ENCODE results near the gene TMPRSS4. TPM values are rescaled to one million over a fixed set of nuclear protein-coding genes. Genes with fewer than 3 reads are reported as not detected.
A peak's percentile ranks its signal among the peaks of the same experiment; 100 is the strongest.

The TMPRSS4 gene
- total and polyA plus RNA-seq, 9 of the 15 experiments (the other 6 are each of a cell fraction or from before 2014, with no cell fraction given), result 4.0 to 10.0 (median 5.6) TPM

GRCh38 chr11:118092907-118093571 is 16.2 kb downstream of the TMPRSS4 start (continued):
- TF ChIP-seq, protein P1, sequence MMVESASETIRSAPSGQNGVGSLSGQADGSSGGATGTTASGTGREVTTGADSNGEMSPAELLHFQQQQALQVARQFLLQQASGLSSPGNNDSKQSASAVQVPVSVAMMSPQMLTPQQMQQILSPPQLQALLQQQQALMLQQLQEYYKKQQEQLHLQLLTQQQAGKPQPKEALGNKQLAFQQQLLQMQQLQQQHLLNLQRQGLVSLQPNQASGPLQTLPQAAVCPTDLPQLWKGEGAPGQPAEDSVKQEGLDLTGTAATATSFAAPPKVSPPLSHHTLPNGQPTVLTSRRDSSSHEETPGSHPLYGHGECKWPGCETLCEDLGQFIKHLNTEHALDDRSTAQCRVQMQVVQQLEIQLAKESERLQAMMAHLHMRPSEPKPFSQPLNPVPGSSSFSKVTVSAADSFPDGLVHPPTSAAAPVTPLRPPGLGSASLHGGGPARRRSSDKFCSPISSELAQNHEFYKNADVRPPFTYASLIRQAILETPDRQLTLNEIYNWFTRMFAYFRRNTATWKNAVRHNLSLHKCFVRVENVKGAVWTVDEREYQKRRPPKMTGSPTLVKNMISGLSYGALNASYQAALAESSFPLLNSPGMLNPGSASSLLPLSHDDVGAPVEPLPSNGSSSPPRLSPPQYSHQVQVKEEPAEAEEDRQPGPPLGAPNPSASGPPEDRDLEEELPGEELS (CRISPR knock-in tag; IDR thresholded peaks at IDR 0.05; ENCODE audit: borderline replicate concordance), result no peak
- TF ChIP-seq E4F1 (CRISPR knock-in tag; IDR thresholded peaks at IDR 0.05; ENCODE audit: borderline replicate concordance), result no peak
- TF ChIP-seq EGR1 (conservative IDR thresholded peaks at IDR 0.05), result no peak
- no peak for TF ChIP-seq ELK1 (CRISPR knock-in tag; IDR thresholded peaks at IDR 0.05)
- no peak for TF ChIP-seq ZBTB43 (CRISPR knock-in tag; IDR thresholded peaks at IDR 0.05)
- TF ChIP-seq, protein P2, sequence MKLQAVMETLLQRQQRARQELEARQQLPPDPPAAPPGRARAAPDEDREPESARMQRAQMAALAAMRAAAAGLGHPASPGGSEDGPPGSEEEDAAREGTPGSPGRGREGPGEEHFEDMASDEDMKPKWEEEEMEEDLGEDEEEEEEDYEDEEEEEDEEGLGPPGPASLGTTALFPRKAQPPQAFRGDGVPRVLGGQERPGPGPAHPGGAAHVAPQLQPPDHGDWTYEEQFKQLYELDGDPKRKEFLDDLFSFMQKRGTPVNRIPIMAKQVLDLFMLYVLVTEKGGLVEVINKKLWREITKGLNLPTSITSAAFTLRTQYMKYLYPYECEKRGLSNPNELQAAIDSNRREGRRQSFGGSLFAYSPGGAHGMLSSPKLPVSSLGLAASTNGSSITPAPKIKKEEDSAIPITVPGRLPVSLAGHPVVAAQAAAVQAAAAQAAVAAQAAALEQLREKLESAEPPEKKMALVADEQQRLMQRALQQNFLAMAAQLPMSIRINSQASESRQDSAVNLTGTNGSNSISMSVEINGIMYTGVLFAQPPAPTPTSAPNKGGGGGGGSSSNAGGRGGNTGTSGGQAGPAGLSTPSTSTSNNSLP (IDR thresholded peaks at IDR 0.05; ENCODE audit: borderline replicate concordance, low read depth, low read length), result no peak
- no peak for TF ChIP-seq RBM39 (optimal IDR thresholded peaks at IDR 0.05; ENCODE audit: low read depth, low read length)
- TF ChIP-seq ARNT (IDR thresholded peaks at IDR 0.05), result no peak
- TF ChIP-seq CHD2 (IDR thresholded peaks at IDR 0.05; ENCODE audit: low read depth, low read length), result no peak
- no peak for TF ChIP-seq MXI1 (IDR thresholded peaks at IDR 0.05; ENCODE audit: low read depth, low read length)
- 0 out of 2 replicates have a peak, but pooled peaks have one; percentile 39 for TF ChIP-seq MAX (CRISPR knock-in tag; IDR thresholded peaks at IDR 0.05)
